GM12875 (cell line): ENCODE results near the gene DAND5.

Source experiments
- H3K4me3 ChIP-seq: one replicate; pipeline ENCODE4 v1.5.1; 2011; ENCODE audit warnings: low read depth, low read length, control low read depth
- CTCF ChIP-seq: IDR thresholded peaks from 2 replicates; pipeline ENCODE4 v1.5.1; 2011; ENCODE audit warnings: low read depth, mild to moderate bottlenecking, control low read depth, inconsistent platforms, low read length, moderate library complexity, borderline replicate concordance; ENCODE audit not compliant: insufficient read depth

DAND5 gene

GRCh38 chr19:12984683-12985048 lies 15.3 kb downstream of the DAND5 start:
- no peak overlapping the region for H3K4me3 ChIP-seq
- TF ChIP-seq CTCF: no peak

- no peak overlapping the region for H3K4me3 ChIP-seq
- no peak for TF ChIP-seq CTCF
Measured at GRCh38 chr19:12985049-12985776, 15.8 kb downstream of the DAND5 start.

- no peak overlapping the region for H3K4me3 ChIP-seq
- TF ChIP-seq CTCF: no peak
Measured at GRCh38 chr19:12986726-12987125, 17.4 kb downstream of the DAND5 start.

- no peak overlapping the region for H3K4me3 ChIP-seq
- no peak for TF ChIP-seq CTCF
Measured at GRCh38 chr19:12987190-12987589, 17.8 kb downstream of the DAND5 start.

GRCh38 chr19:12987781-12988180 lies 18.4 kb downstream of the DAND5 start:
- no peak for TF ChIP-seq CTCF
- no peak overlapping the region for H3K4me3 ChIP-seq

- H3K4me3 ChIP-seq: no peak overlapping the region
- TF ChIP-seq CTCF: no peak
Measured at GRCh38 chr19:12990431-12990830, 21.1 kb downstream of the DAND5 start.

GRCh38 chr19:12990853-12991252 lies 21.5 kb downstream of the DAND5 start:
- H3K4me3 ChIP-seq: no peak overlapping the region
- TF ChIP-seq CTCF: no peak
